Prostate gland (tissue), 2 donors: Measurements from ENCODE around the gene RABGEF1.

Experiments used
- CTCF ChIP-seq, 4 experiments: fragments of 200-600 bp in 2 of 4; fragments of 450-650 bp in 2 of 4; sonication (generic) in 2 of 4; IDR thresholded peaks; 1 replicate in 3 of 4; 2 replicates in 1 of 4; pipeline ENCODE4 v1.5.1; 2016 to 2019; ENCODE audit warnings: antibody characterized with exemption in 4 of 4, mild to moderate bottlenecking in 2 of 4, moderate library complexity in 2 of 4
- POLR2A ChIP-seq: fragments of 450-650 bp; IDR thresholded peaks from one replicate; pipeline ENCODE4 v1.6.1; 2016; ENCODE audit warnings: antibody characterized with exemption, mild to moderate bottlenecking
- POLR2AphosphoS5 ChIP-seq: sonication (generic); formaldehyde crosslinking; IDR thresholded peaks from one replicate; pipeline ENCODE4 v1.6.1; 2017; ENCODE audit warnings: antibody characterized with exemption

- TF ChIP-seq CTCF (IDR thresholded peaks at IDR 0.05) (no peak), POLR2A (no peak), POLR2AphosphoS5 (no peak)
Measured at GRCh38 chr7:66693331-66693730, 47.2 kb upstream of the RABGEF1 start.
